GM12878 (cell line): ENCODE measurements around the gene GPR68. TPM values are rescaled to one million over a fixed set of nuclear protein-coding genes. Genes with fewer than 3 reads are reported as not detected.

ENCODE experiments used
- ATAC-seq: fragments of 200-7000 bp; cut with Tn5 transposase; 3 replicates; pipeline ENCODE4 v1.9.1; 2020; ENCODE audit warnings: mild to moderate bottlenecking, moderate library complexity
- BruUV-seq: library from RNA; stranded (reverse); fragments of 400-500 nt; replicated peaks from 2 replicates; lab custom pipeline; 2021; lab: Mats Ljungman, UMichigan
- CTCF ChIA-PET: fragments of 300-600 bp; sonication (Branson Sonifier 250); formaldehyde crosslinking; extraction: SDS; loops from one replicate; lab custom pipeline; 2021; ENCODE audit warnings: inconsistent platforms; lab: Yijun Ruan, JAX
- POLR2A ChIA-PET: fragments of 350-600 bp; formaldehyde crosslinking; extraction: SDS; loops from one replicate; lab custom pipeline; 2021; ENCODE audit warnings: inconsistent platforms; lab: Charles Lee
- RAD21 ChIA-PET: fragments of 300-600 bp; sonication (Branson Sonifier 250); formaldehyde crosslinking; loops from one replicate; lab custom pipeline; 2023; ENCODE audit warnings: antibody characterized with exemption; ENCODE audit not compliant: unreplicated experiment; lab: Charles Lee
- SMC1A ChIA-PET: fragments of 300-600 bp; sonication (Branson Sonifier 250); formaldehyde crosslinking; loops from one replicate; lab custom pipeline; 2023; ENCODE audit not compliant: unreplicated experiment, uncharacterized antibody; lab: Charles Lee
- DNase-seq: peaks from one replicate; pipeline ENCODE4 v3.0.0-alpha.2; 2011; ENCODE audit warnings: low read depth, low spot score
- FAIRE-seq: peaks from 3 replicates; lab custom pipeline; 2011; peaks lifted over from hg19 to GRCh38; lab: Jason Lieb, UNC
- H2AFZ ChIP-seq: 2 replicates; pipeline ENCODE4 v1.6.0; 2011; ENCODE audit warnings: low read depth, low read length, control low read depth; ENCODE audit not compliant: control insufficient read depth
- H3K27ac ChIP-seq: 2 replicates; pipeline ENCODE4 v1.5.1; 2011; ENCODE audit warnings: control low read depth; ENCODE audit not compliant: control insufficient read depth, insufficient read depth
- H3K27me3 ChIP-seq, 2 experiments: replicated peaks in 1 of 2; 2 replicates each; pipeline versions ENCODE4 v1.6.0 to v1.6.1; 2011; ENCODE audit warnings: low read length in 1 of 2; ENCODE audit not compliant: control insufficient read depth in 2 of 2, insufficient read depth in 2 of 2
- H3K36me3 ChIP-seq, 2 experiments: 2 replicates each; pipeline ENCODE4 v1.5.1; 2011; ENCODE audit warnings: low read length in 1 of 2; ENCODE audit not compliant: control insufficient read depth in 2 of 2, insufficient read depth in 2 of 2
- H3K4me1 ChIP-seq: 2 replicates; pipeline ENCODE4 v1.6.1; 2011; ENCODE audit warnings: mild to moderate bottlenecking, low read length, moderate library complexity, mixed read lengths; ENCODE audit not compliant: control insufficient read depth, insufficient read depth
- H3K4me2 ChIP-seq: 2 replicates; pipeline ENCODE4 v1.6.0; 2011; ENCODE audit warnings: control low read depth; ENCODE audit not compliant: control insufficient read depth, insufficient read depth
- H3K4me3 ChIP-seq: fragments of 200-600 bp; sonication (generic); 2 replicates; pipeline ENCODE4 v1.5.1; 2016
- H3K79me2 ChIP-seq: 2 replicates; pipeline ENCODE4 v1.6.0; 2011; ENCODE audit warnings: low read length; ENCODE audit not compliant: control insufficient read depth, insufficient read depth
- H3K9ac ChIP-seq: 2 replicates; pipeline ENCODE4 v1.8.0; 2011; ENCODE audit warnings: low read length, control low read depth, mixed read lengths; ENCODE audit not compliant: control insufficient read depth, insufficient read depth
- H3K9me3 ChIP-seq: replicated peaks from 3 replicates; pipeline ENCODE4 v1.5.1; 2011; ENCODE audit warnings: mild to moderate bottlenecking, low read length; ENCODE audit not compliant: control insufficient read depth, insufficient read depth
- H4K20me1 ChIP-seq: 2 replicates; pipeline ENCODE4 v1.6.0; 2011; ENCODE audit not compliant: control insufficient read depth, insufficient read depth
- EP300 ChIP-seq, 2 experiments: fragments of 150-350 bp in 1 of 2; IDR thresholded peaks; 2 replicates each; pipeline ENCODE4 v1.6.1; 2011 to 2012; ENCODE audit warnings: low read depth in 2 of 2, low read length in 2 of 2, borderline replicate concordance in 1 of 2, improper control_type of control experiment in 1 of 2, inconsistent platforms in 1 of 2; ENCODE audit not compliant: control insufficient read depth in 1 of 2
- POLR2A ChIP-seq: IDR thresholded peaks from 2 replicates; pipeline ENCODE4 v1.6.1; 2011; ENCODE audit warnings: low read depth, mild to moderate bottlenecking, low read length
- POLR2AphosphoS2 ChIP-seq: IDR thresholded peaks from 2 replicates; pipeline ENCODE4 v1.6.1; 2011; ENCODE audit warnings: low read depth, mild to moderate bottlenecking, low read length, improper control_type of control experiment, moderate library complexity
- WGBS: methylation state at CpG from one replicate; pipeline ENCODE4 v1.1.6; 2016; ENCODE audit warnings: low lambda C conversion rate; ENCODE audit not compliant: insufficient replicate concordance, insufficient coverage; ENCODE audit errors: missing lambda C conversion rate; 5-methylcytosine and 5-hydroxymethylcytosine counted together
- in situ Hi-C: fragments of 300-500 bp; cut with MboI; formaldehyde crosslinking; loops from 9 replicates; pipeline ENCODE4 v1.14.3; 2018; ENCODE audit warnings: mixed read lengths
- intact Hi-C: fragments of 100-400 bp; cut with micrococcal nuclease; formaldehyde crosslinking; loops from one replicate; pipeline ENCODE4 v1.14.2; 2022; ENCODE audit not compliant: unreplicated experiment
- polyA plus RNA-seq, 11 experiments: library from polyadenylated mRNA; depleted of rRNA in 4 of 11; unstranded in 6 of 11; stranded (reverse) in 5 of 11; fragments of >200 nt; fragmentation: Nextera tagmentation in 4 of 11; fragmentation: Illumina TruSeq in 1 of 11; extraction: Ambion mirVana in 4 of 11; extraction: Trizol in 1 of 11; gene quantifications; 1 replicate in 1 of 11; 2 replicates in 10 of 11; pipeline versions ENCODE4 v1.2.1 to v1.2.3, GENCODE V29; 2011 to 2016; ENCODE audit warnings: inconsistent platforms in 2 of 11, missing spikeins in 2 of 11, low read depth in 1 of 11
- total RNA-seq, 4 experiments: library from RNA; depleted of rRNA in 3 of 4; stranded (reverse); fragments of >200 nt in 3 of 4; fragmentation: Illumina TruSeq in 1 of 4; extraction: Trizol in 1 of 4; gene quantifications; 2 replicates each; pipeline versions ENCODE4 v1.2.1 to v1.2.3, GENCODE V29; 2013 to 2021
- TF ChIP-seq, protein P1 (sequence below): fragments of 450-650 bp; IDR thresholded peaks from 2 replicates; pipeline ENCODE4 v1.6.1; 2017; ENCODE audit warnings: antibody characterized with exemption, mild to moderate bottlenecking, moderate library complexity

The GPR68 gene
- total and polyA plus RNA-seq, 10 of the 15 experiments (the other 5 are each of a cell fraction or from before 2014, with no cell fraction given), result 0.06 to 3.4 (median 1.8) TPM

DNA sequence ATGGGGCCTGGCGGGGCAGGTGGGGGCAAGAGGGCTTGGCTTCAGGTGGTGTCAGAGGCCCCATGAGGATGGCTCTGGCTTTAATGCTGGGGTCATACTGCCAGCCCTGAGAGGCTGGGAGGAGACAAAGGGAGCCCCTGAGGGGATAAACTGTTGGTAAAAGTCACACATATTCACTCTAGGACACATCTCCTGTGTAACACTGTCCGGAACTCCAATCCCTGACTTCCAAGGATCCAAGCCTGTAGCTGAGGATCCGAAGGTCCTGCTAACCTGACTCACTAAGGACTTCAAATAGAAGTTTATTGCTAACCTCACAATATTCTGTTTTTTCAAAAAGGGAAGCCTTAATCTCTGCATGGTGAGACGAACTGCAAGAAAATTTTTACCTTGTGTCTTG is 39.2 kb upstream of the GPR68 start (continued):
- TF ChIP-seq, protein P1, sequence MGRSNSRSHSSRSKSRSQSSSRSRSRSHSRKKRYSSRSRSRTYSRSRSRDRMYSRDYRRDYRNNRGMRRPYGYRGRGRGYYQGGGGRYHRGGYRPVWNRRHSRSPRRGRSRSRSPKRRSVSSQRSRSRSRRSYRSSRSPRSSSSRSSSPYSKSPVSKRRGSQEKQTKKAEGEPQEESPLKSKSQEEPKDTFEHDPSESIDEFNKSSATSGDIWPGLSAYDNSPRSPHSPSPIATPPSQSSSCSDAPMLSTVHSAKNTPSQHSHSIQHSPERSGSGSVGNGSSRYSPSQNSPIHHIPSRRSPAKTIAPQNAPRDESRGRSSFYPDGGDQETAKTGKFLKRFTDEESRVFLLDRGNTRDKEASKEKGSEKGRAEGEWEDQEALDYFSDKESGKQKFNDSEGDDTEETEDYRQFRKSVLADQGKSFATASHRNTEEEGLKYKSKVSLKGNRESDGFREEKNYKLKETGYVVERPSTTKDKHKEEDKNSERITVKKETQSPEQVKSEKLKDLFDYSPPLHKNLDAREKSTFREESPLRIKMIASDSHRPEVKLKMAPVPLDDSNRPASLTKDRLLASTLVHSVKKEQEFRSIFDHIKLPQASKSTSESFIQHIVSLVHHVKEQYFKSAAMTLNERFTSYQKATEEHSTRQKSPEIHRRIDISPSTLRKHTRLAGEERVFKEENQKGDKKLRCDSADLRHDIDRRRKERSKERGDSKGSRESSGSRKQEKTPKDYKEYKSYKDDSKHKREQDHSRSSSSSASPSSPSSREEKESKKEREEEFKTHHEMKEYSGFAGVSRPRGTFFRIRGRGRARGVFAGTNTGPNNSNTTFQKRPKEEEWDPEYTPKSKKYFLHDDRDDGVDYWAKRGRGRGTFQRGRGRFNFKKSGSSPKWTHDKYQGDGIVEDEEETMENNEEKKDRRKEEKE, result no peak
- TF ChIP-seq EP300 (IDR thresholded peaks at IDR 0.05; ENCODE audit: borderline replicate concordance in 1 of 2, control insufficient read depth in 1 of 2, low read depth in 2 of 2, low read length in 2 of 2), result no peak

- intact Hi-C loops, result no loop called here
- no peaks in the 10 kb centered on the region for H3K4me1 ChIP-seq
Observed at GRCh38 chr14:91282954-91283645, 38.6 kb upstream of the GPR68 start.

More at GRCh38 chr14:91282954-91283645, 38.6 kb upstream of the GPR68 start:
- Histone ChIP-seq H3K9me3 (no peaks in the 10 kb centered on the region), H4K20me1 (no peaks in the 10 kb centered on the region; the same call in 1 of the 2 replicates), H3K36me3 (peaks cover 51 to 54% of the 10 kb centered on the region in 2 experiments), H3K4me2 (no peak overlapping the region), H3K79me2 (no peaks in the 10 kb centered on the region), H3K27me3 (no peaks in the 10 kb centered on the region), H3K9ac (no peak overlapping the region), H3K4me3 (no peak overlapping the region), H3K27ac (no peak overlapping the region)
- ChIA-PET CTCF (interaction anchor here (11.1 kb wide), 1 partner anchor 107 kb away, joined by 211 read pairs; no protein-coding TSS in a partner anchor), POLR2A (no interaction called here), SMC1A (interaction anchor here (1.1 kb wide), 1 partner anchor 106 kb away, joined by 4 read pairs; no protein-coding TSS in a partner anchor)
- BruUV-seq, result no TSS peak
- in situ Hi-C loops, result no loop called here
- WGBS, result over 99% methylated on average over 14 of the region's 14 CpGs
- DNase-seq (no peak), ATAC-seq (no peak)
- 0 out of 2 replicates have a peak, but pooled peaks have one; percentile 10 for TF ChIP-seq POLR2A
- TF ChIP-seq POLR2AphosphoS2, result no peak
- TF ChIP-seq, all 136 proteins: peak for 1
- RAD21 ChIA-PET, result no interaction called here
- no peak overlapping the region for H2AFZ ChIP-seq
- FAIRE-seq, result no peak
